ENCODE results near the gene TOMM70.

GRCh38 chr3:100338911-100339310 lies 62.0 kb downstream of the TOMM70 start:
- TF ChIP-seq EZH2phosphoT487 (IDR thresholded peaks at IDR 0.05; ENCODE audit: low read length) (no peak), CTCF (IDR thresholded peaks at IDR 0.05; ENCODE audit: low read length) (no peak)
